Endothelial cell of umbilical vein (primary cell): ENCODE measurements around the gene DNAJC2. TPM values are rescaled to one million over a fixed set of nuclear protein-coding genes. Genes with fewer than 3 reads are reported as not detected.
A peak's percentile ranks its signal among the peaks of the same experiment; 100 is the strongest.

Experiments used
- BruUV-seq: library from RNA; stranded (reverse); fragments of 400-500 nt; replicated peaks from 2 replicates; lab custom pipeline; 2021; lab: Mats Ljungman, UMichigan
- CTCF ChIA-PET: fragments of 300-600, 350-600 bp; sonication (Branson Sonifier 250); formaldehyde crosslinking; loops from one replicate; lab custom pipeline; 2021; ENCODE audit warnings: antibody characterized with exemption, inconsistent platforms; lab: Charles Lee
- POLR2A ChIA-PET: fragments of 300-600, 350-600 bp; sonication (Branson Sonifier 250); formaldehyde crosslinking; loops from one replicate; lab custom pipeline; 2021; ENCODE audit warnings: antibody characterized with exemption, inconsistent platforms; lab: Charles Lee
- DNase-seq: peaks from one replicate; pipeline ENCODE4 v3.0.0-alpha.2; 2011; ENCODE audit warnings: low read depth, low spot score
- FAIRE-seq: peaks from 2 replicates; lab custom pipeline; 2011; peaks lifted over from hg19 to GRCh38; lab: Jason Lieb, UNC
- H2AFZ ChIP-seq: 2 replicates; pipeline ENCODE4 v1.6.0; 2012; ENCODE audit warnings: low read depth, low read length, control low read depth, inconsistent platforms
- H3K27ac ChIP-seq: 2 replicates; pipeline ENCODE4 v1.5.1; 2011; ENCODE audit warnings: low read depth, mild to moderate bottlenecking, control low read depth, low read length, moderate library complexity; ENCODE audit not compliant: insufficient read depth
- H3K27me3 ChIP-seq, 2 experiments: 2 replicates each; pipeline versions ENCODE4 v1.6.0 to v1.6.1; 2011; ENCODE audit warnings: low read length in 2 of 2, mixed read lengths in 1 of 2; ENCODE audit not compliant: control insufficient read depth in 2 of 2, insufficient read depth in 2 of 2
- H3K36me3 ChIP-seq, 2 experiments: 2 replicates in 1 of 2; 3 replicates in 1 of 2; pipeline ENCODE4 v1.5.1; 2011; ENCODE audit warnings: low read length in 2 of 2, mild to moderate bottlenecking in 1 of 2, moderate library complexity in 1 of 2; ENCODE audit not compliant: control insufficient read depth in 2 of 2, insufficient read depth in 2 of 2; ENCODE audit errors: extremely low read depth in 1 of 2
- H3K4me1 ChIP-seq: 3 replicates; pipeline ENCODE4 v1.5.1; 2011; ENCODE audit warnings: mild to moderate bottlenecking, low read length; ENCODE audit not compliant: control insufficient read depth, insufficient read depth; ENCODE audit errors: extremely low read depth
- H3K4me2 ChIP-seq: 2 replicates; pipeline ENCODE4 v1.6.1; 2011; ENCODE audit warnings: low read length, control low read depth, mixed read lengths; ENCODE audit not compliant: insufficient read depth
- H3K4me3 ChIP-seq, 3 experiments: fragments of 200-600 bp in 1 of 3; sonication (generic), shearing (Covaris generic) in 1 of 3; replicated peaks in 1 of 3; 2 replicates each; pipeline ENCODE4 v1.5.1; 2011 to 2016; ENCODE audit warnings: control low read depth in 3 of 3, low read length in 3 of 3, mild to moderate bottlenecking in 2 of 3, inconsistent platforms in 1 of 3, low read depth in 1 of 3, moderate library complexity in 1 of 3; ENCODE audit not compliant: insufficient read depth in 1 of 3
- H3K79me2 ChIP-seq: 2 replicates; pipeline ENCODE4 v1.6.0; 2012; ENCODE audit warnings: low read length, inconsistent platforms; ENCODE audit not compliant: control insufficient read depth, insufficient read depth
- H3K9ac ChIP-seq: replicated peaks from 2 replicates; pipeline ENCODE3; 2011; ENCODE audit warnings: low read length, control low read depth; ENCODE audit not compliant: insufficient read depth; ENCODE audit errors: extremely low read depth
- H3K9me1 ChIP-seq: replicated peaks from 3 replicates; pipeline ENCODE4 v1.6.0; 2011; ENCODE audit warnings: mild to moderate bottlenecking, low read length; ENCODE audit not compliant: control insufficient read depth, insufficient read depth; ENCODE audit errors: extremely low read depth
- H3K9me3 ChIP-seq: replicated peaks from 2 replicates; pipeline ENCODE4 v1.5.1; 2012; ENCODE audit warnings: low read length, inconsistent platforms; ENCODE audit not compliant: control insufficient read depth, insufficient read depth
- H4K20me1 ChIP-seq: replicated peaks from 2 replicates; pipeline ENCODE3; 2011; ENCODE audit warnings: mild to moderate bottlenecking, low read length; ENCODE audit not compliant: control insufficient read depth, insufficient read depth; ENCODE audit errors: extremely low read depth
- EZH2 ChIP-seq: IDR thresholded peaks from 2 replicates; pipeline ENCODE4 v1.6.1; 2012; ENCODE audit warnings: borderline replicate concordance, low read depth, mild to moderate bottlenecking, moderate library complexity, low read length, inconsistent platforms; ENCODE audit not compliant: severe bottlenecking
- FOS ChIP-seq: IDR thresholded peaks from 2 replicates; pipeline ENCODE4 v1.6.1; 2011; ENCODE audit warnings: mild to moderate bottlenecking, low read length, moderate library complexity, borderline replicate concordance; ENCODE audit not compliant: insufficient read depth
- GATA2 ChIP-seq: IDR thresholded peaks from 2 replicates; pipeline ENCODE4 v1.7.0; 2011; ENCODE audit warnings: low read depth, mild to moderate bottlenecking, moderate library complexity, mixed read lengths, low read length; ENCODE audit not compliant: insufficient read length, insufficient read depth
- JUN ChIP-seq: IDR thresholded peaks from 2 replicates; pipeline ENCODE4 v1.6.1; 2011; ENCODE audit warnings: borderline replicate concordance, low read depth; ENCODE audit not compliant: insufficient read length, insufficient read depth
- MYC ChIP-seq: IDR thresholded peaks from one replicate; pipeline ENCODE4 v1.6.1; 2011; ENCODE audit warnings: mild to moderate bottlenecking, low read depth, low read length
- POLR2A ChIP-seq: IDR thresholded peaks from 2 replicates; pipeline ENCODE4 v1.6.1; 2012; ENCODE audit warnings: low read depth, mild to moderate bottlenecking, control low read depth, low read length
- POLR2AphosphoS5 ChIP-seq: IDR thresholded peaks from 2 replicates; pipeline ENCODE4 v1.6.1; 2012; ENCODE audit warnings: low read depth, mild to moderate bottlenecking, control low read depth, low read length, moderate library complexity; ENCODE audit not compliant: insufficient read depth
- dilution Hi-C: fragments of 300-500 bp; cut with MboI; formaldehyde crosslinking; loops from one replicate; pipeline ENCODE4 v1.15.0; 2019; ENCODE audit warnings: low sequenced_read_pairs; ENCODE audit not compliant: extremely low pct_ligation_motif_present
- intact Hi-C: fragments of 100-400 bp; cut with micrococcal nuclease; formaldehyde crosslinking; loops from one replicate; pipeline ENCODE4 v1.10.0; 2022
- polyA plus RNA-seq, 4 experiments: library from polyadenylated mRNA; depleted of rRNA in 3 of 4; stranded (reverse) in 3 of 4; unstranded in 1 of 4; fragments of >200 nt; gene quantifications; 2 replicates each; pipeline versions ENCODE4 v1.2.1 to v1.2.3, GENCODE V29; 2011 to 2012; ENCODE audit warnings: missing spikeins in 1 of 4
- total RNA-seq: library from RNA; stranded (reverse); gene quantifications from 2 replicates; pipeline ENCODE4 v1.2.3, GENCODE V29; 2021
- TF ChIP-seq, protein P1 (sequence below): IDR thresholded peaks from 2 replicates; pipeline ENCODE4 v1.6.1; 2011; ENCODE audit not compliant: insufficient read depth, insufficient read length
- TF ChIP-seq, protein P2 (sequence below), 2 donors: IDR thresholded peaks; 1 replicate in 1 of 2; 2 replicates in 1 of 2; pipeline ENCODE4 v1.5.1; 2011; ENCODE audit warnings: low read length in 2 of 2, mild to moderate bottlenecking in 2 of 2, moderate library complexity in 2 of 2, control low read depth in 1 of 2, inconsistent platforms in 1 of 2, low read depth in 1 of 2; ENCODE audit not compliant: insufficient read depth in 1 of 2; ENCODE audit errors: extremely low read depth in 1 of 2

Gene DNAJC2
- total and polyA plus RNA-seq, 2 donors (not counting 3 experiments of a cell fraction or from before 2014, with no cell fraction given), result 8.4 to 36.3 TPM

DNA sequence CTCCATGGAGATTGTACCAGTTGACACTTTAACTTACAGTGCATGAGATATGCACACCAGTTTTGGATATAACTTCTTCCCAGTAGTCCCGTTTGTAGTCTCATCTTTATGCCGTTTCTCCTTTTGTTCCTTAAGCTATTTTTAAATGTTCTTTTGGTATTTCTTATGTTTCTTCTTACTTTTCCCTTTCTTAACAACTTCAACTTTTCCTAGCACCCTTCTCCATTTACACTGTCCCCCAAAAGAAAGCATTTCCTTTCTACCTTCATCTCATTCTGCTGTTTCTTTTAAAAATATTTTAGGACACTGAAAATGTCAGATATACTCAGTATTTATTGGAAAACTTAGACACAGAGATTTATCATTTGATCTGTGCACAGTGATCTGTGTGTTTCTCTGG is 4.4 kb upstream of the DNAJC2 start:
- H3K79me2 ChIP-seq, result peaks cover 74% of the 10 kb centered on the region
- ChIA-PET POLR2A (no interaction called here), CTCF (no interaction called here)
- no peak overlapping the region for H3K27ac ChIP-seq
- FAIRE-seq (no peak), DNase-seq (no peak)
- H3K9ac ChIP-seq, result peak overlapping the region; percentile 94
- H3K4me2 ChIP-seq, result peak overlapping the region; percentile 93
- H3K9me1 ChIP-seq, result no peaks in the 10 kb centered on the region
- no peak overlapping the region for H2AFZ ChIP-seq
- H3K9me3 ChIP-seq, result no peaks in the 10 kb centered on the region
- H3K27me3 ChIP-seq, result no peaks in the 10 kb centered on the region
- dilution Hi-C loops (no loop called here), intact Hi-C loops (no loop called here)
- H3K4me3 ChIP-seq, result peak overlapping the region; percentile 71 to 89 (median 86)
- no peaks in the 10 kb centered on the region for H4K20me1 ChIP-seq
- TF ChIP-seq FOS, result no peak
- H3K4me1 ChIP-seq, result peaks cover 27% of the 10 kb centered on the region
- peaks cover 0 to under 1% of the 10 kb centered on the region in 2 experiments for H3K36me3 ChIP-seq
- no TSS peak for BruUV-seq

DNA sequence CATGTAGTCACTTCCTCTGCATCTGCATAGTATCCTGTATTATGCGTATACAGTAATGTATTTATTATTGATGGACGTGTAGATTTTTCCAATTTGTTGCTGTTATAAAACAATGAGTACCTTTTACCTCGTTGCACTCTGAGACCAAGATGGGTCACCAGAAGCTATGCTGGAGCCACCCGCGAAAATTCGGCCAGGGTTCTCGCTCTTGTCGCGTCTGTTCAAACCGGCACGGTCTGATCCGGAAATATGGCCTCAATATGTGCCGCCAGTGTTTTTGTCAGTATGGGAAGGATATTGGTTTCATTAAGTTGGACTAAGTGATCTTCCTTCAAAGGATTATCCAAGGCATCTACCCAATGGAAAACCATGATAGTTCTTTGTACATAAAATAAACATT is 3.9 kb upstream of the DNAJC2 start:
- POLR2A ChIA-PET, result interaction anchor here (0.6 kb wide), 1 partner anchor 1743 kb away, joined by 3 read pairs; no protein-coding TSS in a partner anchor
- no peaks in the 10 kb centered on the region for H3K36me3 ChIP-seq
- peak; percentile 13 for DNase-seq
- H2AFZ ChIP-seq, result no peak overlapping the region
- H3K27me3 ChIP-seq, result no peaks in the 10 kb centered on the region
- dilution Hi-C loops (no loop called here), intact Hi-C loops (no loop called here)
- peak overlapping the region; percentile 71 to 89 (median 86) for H3K4me3 ChIP-seq
- peak overlapping the region; percentile 63 for H3K27ac ChIP-seq
- H3K9ac ChIP-seq, result peak overlapping the region; percentile 94
- peaks cover 79% of the 10 kb centered on the region for H3K79me2 ChIP-seq
- CTCF ChIA-PET, result no interaction called here
- H3K4me1 ChIP-seq, result peaks cover 29% of the 10 kb centered on the region
- no peaks in the 10 kb centered on the region for H3K9me3 ChIP-seq
- H3K9me1 ChIP-seq, result no peaks in the 10 kb centered on the region
- peak overlapping the region; percentile 93 for H3K4me2 ChIP-seq
- no peak for TF ChIP-seq FOS
- no peak for TF ChIP-seq POLR2A
- no peak for TF ChIP-seq POLR2AphosphoS5
- TF ChIP-seq, protein P1, sequence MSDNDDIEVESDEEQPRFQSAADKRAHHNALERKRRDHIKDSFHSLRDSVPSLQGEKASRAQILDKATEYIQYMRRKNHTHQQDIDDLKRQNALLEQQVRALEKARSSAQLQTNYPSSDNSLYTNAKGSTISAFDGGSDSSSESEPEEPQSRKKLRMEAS, result no peak
- TF ChIP-seq MYC, result no peak
- TF ChIP-seq JUN, result no peak
- no peak for TF ChIP-seq GATA2
- TF ChIP-seq EZH2, result no peak
- TF ChIP-seq, protein P2, sequence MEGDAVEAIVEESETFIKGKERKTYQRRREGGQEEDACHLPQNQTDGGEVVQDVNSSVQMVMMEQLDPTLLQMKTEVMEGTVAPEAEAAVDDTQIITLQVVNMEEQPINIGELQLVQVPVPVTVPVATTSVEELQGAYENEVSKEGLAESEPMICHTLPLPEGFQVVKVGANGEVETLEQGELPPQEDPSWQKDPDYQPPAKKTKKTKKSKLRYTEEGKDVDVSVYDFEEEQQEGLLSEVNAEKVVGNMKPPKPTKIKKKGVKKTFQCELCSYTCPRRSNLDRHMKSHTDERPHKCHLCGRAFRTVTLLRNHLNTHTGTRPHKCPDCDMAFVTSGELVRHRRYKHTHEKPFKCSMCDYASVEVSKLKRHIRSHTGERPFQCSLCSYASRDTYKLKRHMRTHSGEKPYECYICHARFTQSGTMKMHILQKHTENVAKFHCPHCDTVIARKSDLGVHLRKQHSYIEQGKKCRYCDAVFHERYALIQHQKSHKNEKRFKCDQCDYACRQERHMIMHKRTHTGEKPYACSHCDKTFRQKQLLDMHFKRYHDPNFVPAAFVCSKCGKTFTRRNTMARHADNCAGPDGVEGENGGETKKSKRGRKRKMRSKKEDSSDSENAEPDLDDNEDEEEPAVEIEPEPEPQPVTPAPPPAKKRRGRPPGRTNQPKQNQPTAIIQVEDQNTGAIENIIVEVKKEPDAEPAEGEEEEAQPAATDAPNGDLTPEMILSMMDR (IDR thresholded peaks at IDR 0.05; ENCODE audit: extremely low read depth in 1 of 2, insufficient read depth in 1 of 2, low read depth in 1 of 2, low read length in 2 of 2), result no peak
- no TSS peak for BruUV-seq
- FAIRE-seq, result no peak
- H4K20me1 ChIP-seq, result no peaks in the 10 kb centered on the region
